ENCODE results near the gene FREM3.

DNA sequence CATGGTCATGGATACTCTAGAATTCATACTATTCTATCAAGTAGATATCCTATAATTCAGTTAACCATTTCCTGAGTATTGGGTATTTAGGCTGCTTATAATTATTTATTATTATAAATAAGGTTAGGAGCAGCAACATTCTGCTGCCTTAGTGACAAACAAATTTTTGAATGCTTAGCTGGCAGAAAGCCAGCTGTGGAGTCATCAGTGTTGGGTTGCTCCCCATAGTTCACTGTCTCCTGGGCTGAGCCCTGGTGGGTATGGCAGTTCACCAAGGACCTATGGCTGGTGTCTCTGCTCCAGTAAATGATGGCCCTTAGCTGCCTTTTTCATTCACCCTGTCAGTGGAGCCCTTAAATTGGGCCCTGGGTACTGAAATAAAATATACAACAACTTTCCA lies 125.1 kb downstream of the FREM3 start:
- no peak for TF ChIP-seq POLR2A (IDR thresholded peaks at IDR 0.05; ENCODE audit: extremely low read depth, insufficient read length)
- TF ChIP-seq, protein P1, sequence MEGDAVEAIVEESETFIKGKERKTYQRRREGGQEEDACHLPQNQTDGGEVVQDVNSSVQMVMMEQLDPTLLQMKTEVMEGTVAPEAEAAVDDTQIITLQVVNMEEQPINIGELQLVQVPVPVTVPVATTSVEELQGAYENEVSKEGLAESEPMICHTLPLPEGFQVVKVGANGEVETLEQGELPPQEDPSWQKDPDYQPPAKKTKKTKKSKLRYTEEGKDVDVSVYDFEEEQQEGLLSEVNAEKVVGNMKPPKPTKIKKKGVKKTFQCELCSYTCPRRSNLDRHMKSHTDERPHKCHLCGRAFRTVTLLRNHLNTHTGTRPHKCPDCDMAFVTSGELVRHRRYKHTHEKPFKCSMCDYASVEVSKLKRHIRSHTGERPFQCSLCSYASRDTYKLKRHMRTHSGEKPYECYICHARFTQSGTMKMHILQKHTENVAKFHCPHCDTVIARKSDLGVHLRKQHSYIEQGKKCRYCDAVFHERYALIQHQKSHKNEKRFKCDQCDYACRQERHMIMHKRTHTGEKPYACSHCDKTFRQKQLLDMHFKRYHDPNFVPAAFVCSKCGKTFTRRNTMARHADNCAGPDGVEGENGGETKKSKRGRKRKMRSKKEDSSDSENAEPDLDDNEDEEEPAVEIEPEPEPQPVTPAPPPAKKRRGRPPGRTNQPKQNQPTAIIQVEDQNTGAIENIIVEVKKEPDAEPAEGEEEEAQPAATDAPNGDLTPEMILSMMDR (IDR thresholded peaks at IDR 0.05; ENCODE audit: low read depth, low read length), result no peak
- TF ChIP-seq, protein P2, sequence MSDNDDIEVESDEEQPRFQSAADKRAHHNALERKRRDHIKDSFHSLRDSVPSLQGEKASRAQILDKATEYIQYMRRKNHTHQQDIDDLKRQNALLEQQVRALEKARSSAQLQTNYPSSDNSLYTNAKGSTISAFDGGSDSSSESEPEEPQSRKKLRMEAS (IDR thresholded peaks at IDR 0.05; ENCODE audit: low read depth, low read length), result no peak
- no peak for TF ChIP-seq MYC (IDR thresholded peaks at IDR 0.05; ENCODE audit: low read depth, low read length)

Measured in NB4 (cell line).